ENCODE data around the gene KCNJ10. TPM values are rescaled to one million over a fixed set of nuclear protein-coding genes. Genes with fewer than 3 reads are reported as not detected.

Gene KCNJ10
- total RNA-seq, 1 donor from 2014 or later, result 0.12 TPM

DNA sequence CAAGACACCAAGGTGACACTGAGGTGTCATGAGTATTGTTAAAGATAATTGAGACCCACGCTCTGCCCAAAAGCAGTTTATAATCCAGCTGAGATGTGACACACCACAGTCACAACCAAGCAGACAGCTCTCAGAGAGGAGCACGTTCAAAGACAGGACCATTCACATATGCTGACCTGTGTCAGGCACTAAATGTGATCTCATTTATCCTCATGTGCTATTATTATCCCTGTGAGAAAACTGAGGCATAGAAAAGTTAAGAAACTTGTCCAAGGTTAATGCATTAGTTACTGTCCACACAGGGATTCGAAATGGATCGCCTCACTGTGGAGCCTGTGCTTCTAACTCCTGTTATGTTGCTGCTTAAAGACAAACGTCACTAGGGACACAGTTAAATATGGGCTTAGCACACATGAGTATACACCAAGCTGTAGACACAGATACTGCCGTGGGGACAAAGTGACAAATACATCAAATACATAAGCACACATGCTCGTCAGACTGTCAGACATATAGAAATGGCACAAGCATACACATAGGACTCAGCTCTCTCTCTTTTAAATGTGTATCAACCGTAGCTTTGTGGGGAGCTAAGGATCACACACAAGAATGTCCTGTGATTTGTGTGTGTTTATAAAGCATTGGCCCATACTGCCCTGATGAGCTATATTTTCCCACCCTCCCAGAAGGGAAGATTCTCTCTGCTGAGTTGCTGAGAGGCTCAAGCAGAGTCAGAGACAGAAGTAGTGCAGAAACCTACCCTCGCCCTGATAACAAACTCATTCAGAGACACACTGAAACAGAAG is 32.0 kb upstream of the KCNJ10 start:
- peak overlapping the region; percentile 40 for H3K27ac Mint-ChIP-seq
- H3K9me3 Mint-ChIP-seq (ENCODE audit: low read depth), result no peaks in the 10 kb centered on the region
- TF ChIP-seq, protein P1, sequence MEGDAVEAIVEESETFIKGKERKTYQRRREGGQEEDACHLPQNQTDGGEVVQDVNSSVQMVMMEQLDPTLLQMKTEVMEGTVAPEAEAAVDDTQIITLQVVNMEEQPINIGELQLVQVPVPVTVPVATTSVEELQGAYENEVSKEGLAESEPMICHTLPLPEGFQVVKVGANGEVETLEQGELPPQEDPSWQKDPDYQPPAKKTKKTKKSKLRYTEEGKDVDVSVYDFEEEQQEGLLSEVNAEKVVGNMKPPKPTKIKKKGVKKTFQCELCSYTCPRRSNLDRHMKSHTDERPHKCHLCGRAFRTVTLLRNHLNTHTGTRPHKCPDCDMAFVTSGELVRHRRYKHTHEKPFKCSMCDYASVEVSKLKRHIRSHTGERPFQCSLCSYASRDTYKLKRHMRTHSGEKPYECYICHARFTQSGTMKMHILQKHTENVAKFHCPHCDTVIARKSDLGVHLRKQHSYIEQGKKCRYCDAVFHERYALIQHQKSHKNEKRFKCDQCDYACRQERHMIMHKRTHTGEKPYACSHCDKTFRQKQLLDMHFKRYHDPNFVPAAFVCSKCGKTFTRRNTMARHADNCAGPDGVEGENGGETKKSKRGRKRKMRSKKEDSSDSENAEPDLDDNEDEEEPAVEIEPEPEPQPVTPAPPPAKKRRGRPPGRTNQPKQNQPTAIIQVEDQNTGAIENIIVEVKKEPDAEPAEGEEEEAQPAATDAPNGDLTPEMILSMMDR (IDR thresholded peaks at IDR 0.05; ENCODE audit: unreplicated experiment), result no peak
- H3K36me3 Mint-ChIP-seq (ENCODE audit: insufficient read depth), result no peaks in the 10 kb centered on the region
- H3K27me3 Mint-ChIP-seq, result peaks cover 26% of the 10 kb centered on the region
- H3K4me3 Mint-ChIP-seq (ENCODE audit: low read depth), result no peak overlapping the region
- H3K4me1 Mint-ChIP-seq (ENCODE audit: low read depth), result peaks cover 19% of the 10 kb centered on the region
- DNase-seq (ENCODE audit: low spot score, unreplicated experiment), result no peak

DNA sequence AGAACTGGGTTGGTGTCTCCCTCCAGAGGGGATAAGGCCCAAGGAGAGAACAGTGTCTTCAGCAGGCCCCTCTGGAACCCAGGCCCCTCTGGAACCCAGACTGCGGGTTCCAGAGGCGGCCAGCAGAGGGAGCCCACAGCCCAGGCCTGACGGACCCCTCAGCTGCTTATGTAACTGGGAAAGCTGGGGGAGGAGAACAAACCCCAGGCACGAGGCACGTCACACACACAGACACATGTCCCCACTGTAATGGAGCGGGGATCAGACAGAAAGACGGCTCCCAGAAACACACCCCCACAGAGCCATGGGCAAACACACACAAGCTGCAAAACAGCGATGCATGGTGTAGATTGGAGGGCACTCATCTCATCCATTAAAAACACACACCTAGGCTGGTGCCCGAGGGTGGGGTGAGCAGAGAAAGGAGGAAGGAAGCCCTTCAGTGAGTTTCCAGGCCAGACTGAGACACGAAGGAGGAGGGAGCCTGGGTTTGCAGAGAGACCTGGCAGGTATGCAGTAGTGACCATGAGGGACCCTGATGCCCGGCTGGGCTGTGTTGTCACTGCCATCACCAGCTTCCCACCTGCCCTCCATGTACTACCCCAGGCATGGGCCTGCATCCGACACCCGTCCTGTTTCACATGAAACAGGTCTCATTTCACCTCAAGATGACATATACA is 31.2 kb upstream of the KCNJ10 start:
- H3K4me3 Mint-ChIP-seq (ENCODE audit: low read depth), result no peak overlapping the region
- TF ChIP-seq, protein P1 (IDR thresholded peaks at IDR 0.05; ENCODE audit: unreplicated experiment), result peak; percentile 91
- peaks cover 19% of the 10 kb centered on the region for H3K4me1 Mint-ChIP-seq (ENCODE audit: low read depth)
- H3K36me3 Mint-ChIP-seq (ENCODE audit: insufficient read depth), result no peaks in the 10 kb centered on the region
- no peaks in the 10 kb centered on the region for H3K9me3 Mint-ChIP-seq (ENCODE audit: low read depth)
- peak overlapping the region; percentile 88 for H3K27ac Mint-ChIP-seq
- peaks cover 19% of the 10 kb centered on the region for H3K27me3 Mint-ChIP-seq
- DNase-seq (ENCODE audit: low spot score, unreplicated experiment), result peak; percentile 66

DNA sequence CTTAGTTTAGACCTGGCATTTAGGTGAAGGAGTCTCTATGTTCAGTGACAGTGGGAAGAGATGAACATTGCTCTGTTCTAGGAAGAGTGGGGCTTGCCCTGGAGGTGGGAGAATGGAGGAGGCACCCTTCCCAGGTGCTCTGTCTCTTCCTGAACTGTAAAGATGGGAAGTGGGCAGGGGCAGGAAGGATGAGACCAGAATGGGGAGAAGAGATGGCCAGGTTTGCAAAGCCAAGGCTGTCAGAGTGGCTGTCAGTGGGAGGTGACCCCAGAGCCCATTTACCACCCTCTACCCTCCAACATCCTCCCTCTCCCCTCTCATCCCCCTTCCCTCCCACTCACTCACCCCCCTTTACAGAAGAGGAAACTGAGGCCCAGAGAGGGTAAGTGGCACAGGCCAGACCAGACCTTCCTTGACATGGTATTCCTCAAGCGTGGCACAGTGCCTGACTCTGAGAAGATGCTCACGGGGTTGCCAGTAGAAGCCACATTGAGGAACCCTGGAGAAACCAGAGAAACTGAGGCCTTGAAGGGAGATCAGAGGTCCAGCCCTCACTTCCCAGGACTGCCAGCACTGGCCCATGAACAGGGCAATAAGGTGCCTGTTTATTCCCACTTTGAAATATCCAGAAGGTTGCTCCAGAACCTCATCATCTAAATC is 29.9 kb upstream of the KCNJ10 start:
- H3K4me3 Mint-ChIP-seq (ENCODE audit: low read depth), result peak overlapping the region; percentile 4
- peak overlapping the region; percentile 95 for H3K27ac Mint-ChIP-seq
- no peaks in the 10 kb centered on the region for H3K36me3 Mint-ChIP-seq (ENCODE audit: insufficient read depth)
- peaks cover 19% of the 10 kb centered on the region for H3K4me1 Mint-ChIP-seq (ENCODE audit: low read depth)
- DNase-seq (ENCODE audit: low spot score, unreplicated experiment), result no peak
- no peaks in the 10 kb centered on the region for H3K9me3 Mint-ChIP-seq (ENCODE audit: low read depth)
- H3K27me3 Mint-ChIP-seq, result peaks cover 15% of the 10 kb centered on the region
- TF ChIP-seq, protein P1 (IDR thresholded peaks at IDR 0.05; ENCODE audit: unreplicated experiment), result no peak

DNA sequence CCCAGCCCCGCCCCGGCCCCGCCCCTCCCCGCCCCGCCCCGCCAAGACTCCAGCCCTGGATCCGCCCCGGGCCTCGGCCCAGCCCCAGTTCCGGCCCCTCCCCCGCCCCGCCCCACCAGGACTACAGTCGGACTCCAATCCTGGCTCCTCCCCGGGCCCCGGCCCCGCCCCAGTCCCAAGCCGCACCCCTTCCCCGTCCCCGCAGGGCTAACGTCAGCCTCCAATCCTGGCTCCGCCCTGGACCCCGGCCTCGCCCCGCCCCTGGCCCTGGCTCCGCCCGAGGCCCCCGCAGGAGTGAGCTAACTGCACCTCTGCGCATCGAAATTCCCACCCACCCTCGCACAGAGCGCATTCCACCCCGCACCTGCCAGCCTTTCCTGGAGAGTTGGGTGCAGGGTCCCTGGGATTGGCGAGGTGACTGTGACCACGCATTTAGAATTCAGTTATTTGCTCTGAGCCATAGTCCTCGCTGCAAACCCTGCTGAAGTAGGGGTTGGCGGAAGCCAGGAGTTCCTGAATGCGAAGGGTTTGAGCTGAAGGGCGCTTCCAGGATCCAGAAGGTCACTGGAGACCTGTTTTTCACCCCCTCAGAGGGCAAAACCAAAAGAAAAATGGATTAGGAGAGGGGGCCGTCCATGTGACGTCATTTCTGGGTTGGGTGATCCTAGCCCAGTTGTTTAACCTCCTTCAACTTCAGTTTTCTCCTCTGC is 29.0 kb upstream of the KCNJ10 start:
- H3K36me3 Mint-ChIP-seq (ENCODE audit: insufficient read depth), result no peaks in the 10 kb centered on the region

More for the DNA sequence above, 29.0 kb upstream of the KCNJ10 start:
- Mint-ChIP-seq H3K9me3 (ENCODE audit: low read depth) (no peaks in the 10 kb centered on the region), H3K27ac (peak overlapping the region; percentile 95), H3K27me3 (peaks cover 10% of the 10 kb centered on the region), H3K4me1 (ENCODE audit: low read depth) (peaks cover 19% of the 10 kb centered on the region), H3K4me3 (ENCODE audit: low read depth) (peak overlapping the region; percentile 74)
- DNase-seq (ENCODE audit: low spot score, unreplicated experiment), result peak; percentile 97
- TF ChIP-seq, protein P1 (IDR thresholded peaks at IDR 0.05; ENCODE audit: unreplicated experiment), result no peak
